ENCODE results near the gene HABP2.

DNA sequence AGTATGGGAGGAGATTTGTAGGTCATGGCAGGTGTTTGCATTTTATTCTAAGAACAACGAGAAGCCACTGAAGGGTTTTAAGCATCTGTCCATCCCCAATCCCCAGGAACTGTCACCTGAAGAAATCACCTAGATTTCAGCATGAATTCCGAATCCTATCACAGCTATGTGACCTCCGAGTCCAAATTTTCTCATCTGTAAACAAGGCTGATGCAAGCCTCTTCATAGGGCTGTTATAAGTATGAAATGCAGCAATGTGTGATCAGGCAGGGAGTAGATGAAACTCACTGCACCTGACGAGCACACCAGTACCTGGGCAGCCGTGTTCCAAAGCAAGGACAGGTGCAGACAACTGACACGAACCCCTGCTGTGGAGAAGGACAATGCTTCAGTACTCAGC lies 14.0 kb downstream of the HABP2 start:
- TF ChIP-seq POLR2A (IDR thresholded peaks at IDR 0.05): no peak
- TF ChIP-seq, protein P1, sequence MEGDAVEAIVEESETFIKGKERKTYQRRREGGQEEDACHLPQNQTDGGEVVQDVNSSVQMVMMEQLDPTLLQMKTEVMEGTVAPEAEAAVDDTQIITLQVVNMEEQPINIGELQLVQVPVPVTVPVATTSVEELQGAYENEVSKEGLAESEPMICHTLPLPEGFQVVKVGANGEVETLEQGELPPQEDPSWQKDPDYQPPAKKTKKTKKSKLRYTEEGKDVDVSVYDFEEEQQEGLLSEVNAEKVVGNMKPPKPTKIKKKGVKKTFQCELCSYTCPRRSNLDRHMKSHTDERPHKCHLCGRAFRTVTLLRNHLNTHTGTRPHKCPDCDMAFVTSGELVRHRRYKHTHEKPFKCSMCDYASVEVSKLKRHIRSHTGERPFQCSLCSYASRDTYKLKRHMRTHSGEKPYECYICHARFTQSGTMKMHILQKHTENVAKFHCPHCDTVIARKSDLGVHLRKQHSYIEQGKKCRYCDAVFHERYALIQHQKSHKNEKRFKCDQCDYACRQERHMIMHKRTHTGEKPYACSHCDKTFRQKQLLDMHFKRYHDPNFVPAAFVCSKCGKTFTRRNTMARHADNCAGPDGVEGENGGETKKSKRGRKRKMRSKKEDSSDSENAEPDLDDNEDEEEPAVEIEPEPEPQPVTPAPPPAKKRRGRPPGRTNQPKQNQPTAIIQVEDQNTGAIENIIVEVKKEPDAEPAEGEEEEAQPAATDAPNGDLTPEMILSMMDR (IDR thresholded peaks at IDR 0.05): no peak

Data from uterus (tissue), 2 donors.